Measurements from ENCODE around the gene MAST3.

Gene MAST3

DNA sequence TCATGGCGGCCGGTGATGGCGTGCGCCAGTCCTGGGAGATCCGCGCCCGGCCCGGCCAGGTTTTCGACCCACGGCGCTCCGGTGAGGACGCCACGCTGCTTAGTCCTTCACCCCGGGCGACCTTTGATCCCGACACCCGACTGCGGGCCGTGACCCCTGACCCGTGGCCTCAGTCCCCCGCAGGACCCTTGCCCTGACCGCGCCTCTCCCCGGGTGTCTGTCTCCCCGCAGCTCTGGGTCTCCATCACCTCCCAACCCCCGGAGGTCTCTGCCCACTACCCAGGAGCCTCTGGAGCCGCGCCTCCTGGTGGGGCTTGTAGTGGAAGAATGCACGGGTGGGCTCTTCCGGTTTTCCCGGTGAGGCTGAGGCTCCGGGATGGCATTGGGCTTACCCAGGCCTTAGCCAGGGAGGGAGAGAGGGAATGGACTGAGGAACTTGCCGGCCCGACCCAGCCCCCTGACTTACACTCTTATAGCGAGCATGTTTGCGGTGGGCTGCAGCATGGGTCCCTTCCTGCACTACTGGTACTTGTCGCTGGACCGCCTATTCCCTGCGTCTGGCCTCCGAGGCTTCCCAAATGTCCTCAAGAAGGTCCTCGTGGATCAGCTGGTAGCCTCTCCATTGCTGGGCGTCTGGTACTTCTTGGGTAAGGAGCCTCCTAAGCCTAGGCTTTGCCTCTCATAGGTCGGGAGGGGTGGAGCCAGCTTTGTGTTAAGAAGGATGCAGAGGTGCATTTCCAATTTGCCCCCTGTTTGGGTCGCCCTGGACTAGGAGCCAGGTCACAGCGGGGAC lies 96.0 kb downstream of the MAST3 start:
- FAIRE-seq = no peak

DNA sequence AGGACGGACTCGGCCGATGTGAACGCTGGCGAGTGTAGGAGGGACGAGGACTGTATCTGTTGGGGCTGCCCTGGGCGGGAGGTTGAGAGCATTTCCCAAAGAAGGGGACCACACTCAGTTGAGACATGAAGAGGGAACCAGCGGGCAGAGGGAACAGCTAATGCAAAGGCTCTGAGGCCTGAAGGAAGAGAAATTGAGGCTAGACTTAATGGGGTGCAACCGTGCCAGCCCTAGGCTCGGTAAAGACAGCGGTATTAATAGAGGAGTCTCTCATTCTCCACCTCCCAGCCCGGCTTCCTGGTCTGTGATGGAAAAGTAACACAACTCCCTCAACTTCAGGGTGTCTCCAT lies 96.6 kb downstream of the MAST3 start:
- no peak for FAIRE-seq

GRCh38 chr19:18194554-18195238 lies 97.1 kb downstream of the MAST3 start:
- no peak for FAIRE-seq

DNA sequence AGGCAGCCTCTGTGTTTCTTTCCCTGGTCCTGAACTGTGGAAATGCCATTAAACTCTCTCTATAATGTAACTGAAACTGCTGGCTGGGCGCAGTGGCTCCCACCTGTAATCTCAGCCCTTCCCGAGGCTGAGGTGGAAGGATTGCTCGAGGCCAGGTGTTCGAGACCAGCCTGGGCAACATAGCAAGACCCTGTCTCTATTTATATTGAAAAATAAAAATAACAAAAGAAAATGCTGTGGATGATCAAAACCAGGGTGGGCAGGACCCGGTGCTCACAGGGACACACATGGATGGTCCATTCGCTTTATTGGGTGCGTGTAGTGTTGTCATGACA lies 98.9 kb downstream of the MAST3 start:
- FAIRE-seq = no peak

- FAIRE-seq = no peak
Measured at GRCh38 chr19:18197306-18197705, 99.7 kb downstream of the MAST3 start.

DNA sequence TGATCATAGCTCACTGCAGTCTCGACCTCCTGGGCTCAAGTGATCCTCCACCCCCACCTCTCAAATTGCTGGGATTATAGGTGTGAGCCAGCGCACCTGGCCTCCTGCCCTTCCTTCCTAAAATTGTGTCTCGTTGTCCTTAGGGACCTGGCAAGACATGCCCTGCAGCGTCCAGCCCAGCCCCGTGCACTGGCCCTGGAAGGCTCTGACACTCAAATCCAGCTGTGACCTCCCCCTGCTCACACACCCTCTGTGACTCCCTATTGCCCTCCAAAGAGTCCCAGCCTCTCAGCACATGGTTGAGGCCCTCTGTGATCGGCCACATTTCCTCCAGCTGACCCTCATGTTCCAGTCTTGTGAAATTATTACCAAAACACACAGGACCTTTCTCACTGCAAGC lies 100.4 kb downstream of the MAST3 start:
- FAIRE-seq = no peak

- FAIRE-seq = no peak
Measured at GRCh38 chr19:18198374-18198773, 100.8 kb downstream of the MAST3 start.
